Loucy (cell line): ENCODE data around the gene RING1.

Experiments
- CTCF ChIP-seq: fragments of 200-600 bp; sonication (generic); conservative IDR thresholded peaks from 2 replicates; pipeline ENCODE4 v1.5.1; 2014; ENCODE audit warnings: mild to moderate bottlenecking, antibody characterized with exemption, low read length
- EZH2phosphoT487 ChIP-seq: fragments of 200-600 bp; IDR thresholded peaks from 2 replicates; pipeline ENCODE4 v1.6.1; 2018; ENCODE audit warnings: antibody characterized with exemption, mild to moderate bottlenecking, moderate library complexity, borderline replicate concordance

DNA sequence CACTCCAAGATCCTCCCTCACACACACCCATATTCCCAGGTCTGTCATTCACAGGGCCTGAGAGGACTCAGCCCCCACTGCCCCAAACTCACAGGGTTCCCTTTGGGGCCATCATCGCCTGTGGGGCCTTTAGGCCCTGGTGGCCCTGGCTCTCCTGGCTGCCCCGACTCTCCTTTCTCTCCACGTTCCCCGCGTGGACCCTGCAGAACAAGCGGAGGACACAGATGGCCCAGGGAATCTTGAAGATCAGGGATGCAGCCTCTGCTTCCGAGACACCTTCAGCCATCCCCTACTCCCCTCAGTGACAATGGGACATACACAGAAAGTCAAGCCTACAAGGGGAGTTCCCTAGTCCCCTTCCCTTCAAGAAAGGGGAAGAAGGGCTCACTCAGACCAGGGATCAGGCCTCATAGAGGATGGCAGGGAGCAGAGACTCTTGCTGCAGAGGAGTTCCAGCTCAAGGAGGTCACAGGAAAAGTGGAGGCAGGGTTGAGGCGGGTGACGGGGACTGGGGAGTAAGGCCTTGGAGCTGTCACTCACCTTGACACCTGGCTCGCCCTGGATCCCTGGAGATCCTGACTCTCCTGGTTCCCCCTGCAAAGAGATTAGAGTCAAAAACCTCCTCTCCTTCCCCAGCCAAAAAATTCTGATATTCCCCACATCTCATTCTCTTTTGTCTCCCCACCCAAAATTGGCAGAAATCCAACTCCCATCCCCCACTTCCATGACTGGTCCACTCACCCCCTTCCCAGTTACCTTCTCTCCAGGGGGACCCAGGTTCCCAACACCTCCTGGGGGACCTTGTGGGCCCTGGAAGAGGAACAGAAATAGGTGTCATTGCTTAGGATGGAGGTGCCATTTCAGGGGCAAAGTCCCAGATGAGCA, 38.8 kb upstream of the RING1 start:
- TF ChIP-seq CTCF = no peak
- TF ChIP-seq EZH2phosphoT487 = no peak
